Measurements from ENCODE around the gene MGMT. TPM values are rescaled to one million over a fixed set of nuclear protein-coding genes. Genes with fewer than 3 reads are reported as not detected.

MGMT gene
- total RNA-seq, 1 donor from 2014 or later, result 20.8 TPM

DNA sequence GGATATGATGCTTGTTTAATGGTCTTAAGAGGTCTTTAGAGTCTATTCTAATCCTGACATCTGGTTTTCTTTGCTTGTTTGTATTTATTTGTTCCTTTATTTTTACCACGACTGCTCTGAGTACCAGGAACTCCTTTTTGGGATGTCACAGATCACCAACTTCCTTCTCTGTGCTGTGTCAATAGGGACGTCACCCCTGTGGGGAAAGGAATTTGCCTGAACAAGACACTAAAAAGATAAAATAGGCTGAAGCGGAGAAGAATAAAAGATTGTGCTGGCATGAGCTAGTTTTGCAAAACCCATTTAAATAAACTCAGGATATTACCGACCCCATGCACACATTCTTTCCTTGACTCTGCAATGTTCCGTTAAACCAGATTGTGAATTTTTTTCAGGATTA lies 27.7 kb downstream of the MGMT start:
- DNase-seq (ENCODE audit: extremely low spot score, unreplicated experiment), result no peak
- H3K27ac Mint-ChIP-seq (ENCODE audit: unreplicated experiment), result no peak overlapping the region
- no peak overlapping the region for H3K4me3 Mint-ChIP-seq (ENCODE audit: unreplicated experiment)
- peaks cover 16% of the 10 kb centered on the region for H3K36me3 Mint-ChIP-seq (ENCODE audit: unreplicated experiment)
- H3K27me3 Mint-ChIP-seq (ENCODE audit: unreplicated experiment), result no peaks in the 10 kb centered on the region
- TF ChIP-seq, protein P1, sequence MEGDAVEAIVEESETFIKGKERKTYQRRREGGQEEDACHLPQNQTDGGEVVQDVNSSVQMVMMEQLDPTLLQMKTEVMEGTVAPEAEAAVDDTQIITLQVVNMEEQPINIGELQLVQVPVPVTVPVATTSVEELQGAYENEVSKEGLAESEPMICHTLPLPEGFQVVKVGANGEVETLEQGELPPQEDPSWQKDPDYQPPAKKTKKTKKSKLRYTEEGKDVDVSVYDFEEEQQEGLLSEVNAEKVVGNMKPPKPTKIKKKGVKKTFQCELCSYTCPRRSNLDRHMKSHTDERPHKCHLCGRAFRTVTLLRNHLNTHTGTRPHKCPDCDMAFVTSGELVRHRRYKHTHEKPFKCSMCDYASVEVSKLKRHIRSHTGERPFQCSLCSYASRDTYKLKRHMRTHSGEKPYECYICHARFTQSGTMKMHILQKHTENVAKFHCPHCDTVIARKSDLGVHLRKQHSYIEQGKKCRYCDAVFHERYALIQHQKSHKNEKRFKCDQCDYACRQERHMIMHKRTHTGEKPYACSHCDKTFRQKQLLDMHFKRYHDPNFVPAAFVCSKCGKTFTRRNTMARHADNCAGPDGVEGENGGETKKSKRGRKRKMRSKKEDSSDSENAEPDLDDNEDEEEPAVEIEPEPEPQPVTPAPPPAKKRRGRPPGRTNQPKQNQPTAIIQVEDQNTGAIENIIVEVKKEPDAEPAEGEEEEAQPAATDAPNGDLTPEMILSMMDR (IDR thresholded peaks at IDR 0.05), result no peak
- peaks cover 24% of the 10 kb centered on the region for H3K9me3 Mint-ChIP-seq (ENCODE audit: unreplicated experiment)
- no peaks in the 10 kb centered on the region for H3K4me1 Mint-ChIP-seq (ENCODE audit: unreplicated experiment)

DNA sequence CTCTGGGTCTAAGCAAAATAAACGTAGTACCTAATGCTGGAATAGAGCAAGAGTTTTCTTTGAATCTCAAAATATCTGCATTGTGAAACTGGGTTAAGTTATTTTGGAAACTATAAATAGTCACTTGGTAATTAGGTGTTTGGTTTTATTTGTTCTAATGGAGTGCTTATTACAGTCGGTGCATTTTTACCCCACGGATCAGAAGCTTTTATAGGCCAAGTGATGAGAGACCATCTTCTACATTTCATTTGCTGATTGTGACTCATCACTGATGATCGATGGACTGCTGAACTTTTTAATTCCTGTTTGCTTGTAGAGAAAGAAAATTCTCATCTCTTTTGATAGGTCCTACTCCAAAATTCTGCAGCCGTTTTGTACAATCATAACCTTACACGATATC lies 28.2 kb downstream of the MGMT start:
- Mint-ChIP-seq H3K9me3 (ENCODE audit: unreplicated experiment) (peaks cover 21% of the 10 kb centered on the region), H3K4me3 (ENCODE audit: unreplicated experiment) (no peak overlapping the region), H3K27me3 (ENCODE audit: unreplicated experiment) (no peaks in the 10 kb centered on the region), H3K4me1 (ENCODE audit: unreplicated experiment) (no peaks in the 10 kb centered on the region), H3K27ac (ENCODE audit: unreplicated experiment) (no peak overlapping the region), H3K36me3 (ENCODE audit: unreplicated experiment) (peaks cover 16% of the 10 kb centered on the region)
- TF ChIP-seq, protein P1 (IDR thresholded peaks at IDR 0.05), result no peak
- no peak for DNase-seq (ENCODE audit: extremely low spot score, unreplicated experiment)

DNA sequence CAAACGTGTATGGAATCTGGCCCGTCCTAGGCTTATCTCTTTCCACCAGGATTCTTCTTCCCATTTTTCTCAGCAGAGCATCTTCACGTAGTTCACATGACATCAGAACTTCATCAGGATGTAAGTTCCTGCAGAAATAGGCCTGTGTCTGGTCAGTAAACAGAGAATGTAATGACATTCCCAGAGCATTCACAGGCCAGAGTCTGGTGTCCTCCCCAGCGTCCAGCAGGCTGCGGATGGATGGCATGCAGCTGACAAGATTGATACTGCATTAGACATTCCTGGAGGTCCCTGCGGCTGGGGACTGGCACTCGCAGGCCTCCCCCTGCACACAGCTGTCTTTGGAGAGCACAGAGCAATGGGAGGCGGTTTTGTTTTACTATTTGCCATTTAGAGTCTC lies 28.7 kb downstream of the MGMT start:
- TF ChIP-seq, protein P1 (IDR thresholded peaks at IDR 0.05), result no peak
- DNase-seq (ENCODE audit: extremely low spot score, unreplicated experiment), result peak; percentile 48
- H3K4me3 Mint-ChIP-seq (ENCODE audit: unreplicated experiment), result no peak overlapping the region
- H3K27me3 Mint-ChIP-seq (ENCODE audit: unreplicated experiment), result no peaks in the 10 kb centered on the region
- H3K36me3 Mint-ChIP-seq (ENCODE audit: unreplicated experiment), result peaks cover 16% of the 10 kb centered on the region
- H3K4me1 Mint-ChIP-seq (ENCODE audit: unreplicated experiment), result no peaks in the 10 kb centered on the region
- peaks cover 18% of the 10 kb centered on the region for H3K9me3 Mint-ChIP-seq (ENCODE audit: unreplicated experiment)
- H3K27ac Mint-ChIP-seq (ENCODE audit: unreplicated experiment), result no peak overlapping the region

DNA sequence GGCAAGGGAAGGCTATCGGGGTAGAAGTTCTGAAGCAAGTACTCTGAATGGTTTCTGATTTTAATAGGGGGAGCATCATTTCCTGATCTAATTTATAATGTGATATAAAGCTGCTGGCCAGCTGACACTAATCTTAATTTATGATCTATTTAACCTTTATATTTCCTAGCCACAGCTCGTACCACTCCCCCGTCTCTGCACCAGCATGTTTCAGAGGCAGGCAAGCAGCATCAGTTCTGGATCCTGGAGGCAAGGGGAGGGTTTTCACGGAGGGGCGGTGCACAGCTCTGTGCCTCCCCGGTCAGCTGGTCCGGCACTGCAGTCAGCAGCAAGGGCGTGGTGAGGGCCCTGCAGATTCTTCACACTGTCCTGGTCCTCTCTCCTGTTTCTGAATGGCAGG lies 30.0 kb downstream of the MGMT start:
- DNase-seq (ENCODE audit: extremely low spot score, unreplicated experiment), result no peak
- Mint-ChIP-seq H3K9me3 (ENCODE audit: unreplicated experiment) (peaks cover 10% of the 10 kb centered on the region), H3K27me3 (ENCODE audit: unreplicated experiment) (no peaks in the 10 kb centered on the region), H3K4me1 (ENCODE audit: unreplicated experiment) (no peaks in the 10 kb centered on the region), H3K4me3 (ENCODE audit: unreplicated experiment) (no peak overlapping the region), H3K27ac (ENCODE audit: unreplicated experiment) (no peak overlapping the region), H3K36me3 (ENCODE audit: unreplicated experiment) (peaks cover 16% of the 10 kb centered on the region)
- TF ChIP-seq, protein P1 (IDR thresholded peaks at IDR 0.05), result no peak

DNA sequence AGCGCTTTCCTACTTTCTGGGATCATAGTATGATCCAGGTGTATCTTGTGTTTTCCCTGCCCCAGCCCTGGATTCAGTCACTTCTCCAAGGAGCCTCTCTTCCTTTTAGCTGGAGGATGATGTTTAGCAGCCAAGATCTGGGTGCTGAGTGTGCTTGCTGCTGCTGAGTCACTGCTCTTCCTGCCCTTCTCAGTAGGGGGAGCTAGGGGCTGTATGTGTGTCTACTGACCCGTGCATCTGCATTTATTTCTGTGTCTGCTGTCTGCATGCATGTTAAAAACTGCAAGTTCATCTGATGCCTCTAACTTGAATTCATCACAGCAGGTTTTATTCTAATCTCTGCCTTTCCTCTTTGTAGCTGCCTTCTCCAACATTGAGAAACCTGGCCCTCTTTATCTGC lies 31.6 kb downstream of the MGMT start:
- TF ChIP-seq, protein P1 (IDR thresholded peaks at IDR 0.05), result no peak
- no peak overlapping the region for H3K4me3 Mint-ChIP-seq (ENCODE audit: unreplicated experiment)
- DNase-seq (ENCODE audit: extremely low spot score, unreplicated experiment), result no peak
- H3K27ac Mint-ChIP-seq (ENCODE audit: unreplicated experiment), result no peak overlapping the region
- H3K27me3 Mint-ChIP-seq (ENCODE audit: unreplicated experiment), result no peaks in the 10 kb centered on the region
- H3K4me1 Mint-ChIP-seq (ENCODE audit: unreplicated experiment), result no peaks in the 10 kb centered on the region
- peaks cover 11% of the 10 kb centered on the region for H3K36me3 Mint-ChIP-seq (ENCODE audit: unreplicated experiment)
- peaks cover 8% of the 10 kb centered on the region for H3K9me3 Mint-ChIP-seq (ENCODE audit: unreplicated experiment)
